ENCODE data around the gene SLC45A1.

SLC45A1 gene

DNA sequence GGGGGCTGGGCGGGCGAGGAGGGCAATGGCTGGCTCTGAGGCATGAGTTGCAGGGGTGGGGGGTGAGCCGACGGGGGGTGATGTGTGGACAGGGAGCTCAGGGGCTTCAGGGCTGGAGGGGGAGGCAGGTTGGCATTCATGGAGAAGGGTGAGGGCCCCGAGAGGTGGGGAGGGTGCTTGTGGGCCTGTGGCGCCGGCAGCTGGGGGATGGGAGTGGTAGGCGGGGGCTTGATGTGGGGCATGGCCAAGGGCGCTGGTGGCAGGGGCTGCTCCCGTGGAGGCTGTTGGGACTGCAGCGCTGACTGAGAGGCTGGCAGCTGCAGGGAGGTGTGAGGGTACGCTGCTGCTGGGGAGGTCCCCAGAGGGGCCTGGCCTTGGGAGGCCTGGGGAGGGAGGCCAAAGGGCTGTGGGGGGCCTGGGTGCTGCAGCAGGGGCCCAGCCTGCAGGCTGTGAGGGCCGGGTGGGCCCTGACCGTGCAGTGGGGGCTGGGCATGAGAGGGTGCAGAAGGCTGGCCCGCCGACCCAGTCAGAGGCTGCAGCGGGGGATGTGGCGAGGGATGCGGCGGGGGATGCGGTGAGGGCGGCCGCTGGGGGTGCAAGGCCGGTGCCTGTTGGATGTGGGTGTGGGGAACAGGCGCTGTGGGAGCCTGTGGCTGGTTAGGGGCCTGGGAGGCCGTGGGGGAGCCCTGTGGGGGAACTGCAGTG lies 42.7 kb downstream of the SLC45A1 start:
- TF ChIP-seq, protein P1, sequence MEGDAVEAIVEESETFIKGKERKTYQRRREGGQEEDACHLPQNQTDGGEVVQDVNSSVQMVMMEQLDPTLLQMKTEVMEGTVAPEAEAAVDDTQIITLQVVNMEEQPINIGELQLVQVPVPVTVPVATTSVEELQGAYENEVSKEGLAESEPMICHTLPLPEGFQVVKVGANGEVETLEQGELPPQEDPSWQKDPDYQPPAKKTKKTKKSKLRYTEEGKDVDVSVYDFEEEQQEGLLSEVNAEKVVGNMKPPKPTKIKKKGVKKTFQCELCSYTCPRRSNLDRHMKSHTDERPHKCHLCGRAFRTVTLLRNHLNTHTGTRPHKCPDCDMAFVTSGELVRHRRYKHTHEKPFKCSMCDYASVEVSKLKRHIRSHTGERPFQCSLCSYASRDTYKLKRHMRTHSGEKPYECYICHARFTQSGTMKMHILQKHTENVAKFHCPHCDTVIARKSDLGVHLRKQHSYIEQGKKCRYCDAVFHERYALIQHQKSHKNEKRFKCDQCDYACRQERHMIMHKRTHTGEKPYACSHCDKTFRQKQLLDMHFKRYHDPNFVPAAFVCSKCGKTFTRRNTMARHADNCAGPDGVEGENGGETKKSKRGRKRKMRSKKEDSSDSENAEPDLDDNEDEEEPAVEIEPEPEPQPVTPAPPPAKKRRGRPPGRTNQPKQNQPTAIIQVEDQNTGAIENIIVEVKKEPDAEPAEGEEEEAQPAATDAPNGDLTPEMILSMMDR (IDR thresholded peaks at IDR 0.05; ENCODE audit: control insufficient read depth, insufficient read depth, low read depth, low read length, missing control alignments) = no peak
- no peak overlapping the region for H3K4me3 ChIP-seq (ENCODE audit: control insufficient read depth, low read depth, low read length)
- DNase-seq (ENCODE audit: low read depth) = no peak

DNA sequence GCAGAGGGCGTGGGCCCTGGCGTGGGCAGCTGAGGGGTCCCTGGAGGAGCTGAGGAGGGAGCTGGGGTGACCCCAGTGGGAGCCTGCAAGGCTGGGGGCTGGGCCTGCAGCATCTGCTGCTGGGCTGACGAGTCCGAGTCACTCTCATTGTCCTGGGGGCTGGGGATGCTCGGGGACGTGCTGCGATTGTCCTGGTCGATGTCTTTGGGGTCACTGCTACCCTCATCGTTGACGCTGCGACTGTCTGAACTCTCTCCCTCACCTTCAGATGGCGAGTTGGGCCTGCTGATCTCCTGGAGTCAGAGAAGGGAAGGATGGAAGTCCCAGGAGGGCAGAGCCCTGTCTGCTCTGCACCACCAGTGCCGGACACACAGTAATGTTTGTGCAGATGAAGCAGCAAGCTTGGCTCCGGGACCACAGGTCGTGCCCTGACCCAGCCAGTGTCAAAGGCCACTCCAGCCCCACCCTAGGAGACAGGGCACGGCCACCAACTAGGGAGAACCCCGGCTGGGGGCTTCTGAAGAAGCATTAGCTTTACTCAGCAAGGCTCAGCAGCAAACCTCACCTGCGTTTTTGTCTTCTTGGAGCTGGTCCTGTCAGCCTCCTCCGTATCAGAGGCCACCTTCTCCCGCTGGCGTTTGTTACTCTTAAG lies 43.4 kb downstream of the SLC45A1 start:
- no peak for DNase-seq (ENCODE audit: low read depth)
- H3K4me3 ChIP-seq (ENCODE audit: control insufficient read depth, low read depth, low read length) = no peak overlapping the region
- TF ChIP-seq, protein P1 (IDR thresholded peaks at IDR 0.05; ENCODE audit: control insufficient read depth, insufficient read depth, low read depth, low read length, missing control alignments) = no peak

DNA sequence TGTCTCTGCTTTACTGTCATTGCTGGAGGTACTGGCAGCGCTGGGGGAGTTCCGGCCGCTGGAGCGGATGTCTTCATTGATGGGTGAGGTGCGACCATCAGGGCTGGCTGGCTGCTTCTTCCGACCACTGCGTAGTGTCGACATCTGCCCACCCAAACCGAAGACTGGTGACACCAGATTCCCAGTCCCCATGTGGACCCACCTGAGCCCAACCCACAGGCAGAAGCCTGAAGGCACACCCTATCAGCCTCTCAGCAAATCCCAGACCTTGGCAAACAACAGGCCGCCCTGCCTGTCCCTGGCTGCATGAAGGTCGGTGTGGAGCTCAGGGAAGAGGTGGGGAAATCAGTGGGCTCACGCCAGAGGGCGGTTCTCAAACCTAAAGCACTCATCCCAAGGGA lies 44.8 kb downstream of the SLC45A1 start:
- no peak overlapping the region for H3K4me3 ChIP-seq (ENCODE audit: control insufficient read depth, low read depth, low read length)
- TF ChIP-seq, protein P1 (IDR thresholded peaks at IDR 0.05; ENCODE audit: control insufficient read depth, insufficient read depth, low read depth, low read length, missing control alignments) = no peak
- no peak for DNase-seq (ENCODE audit: low read depth)

DNA sequence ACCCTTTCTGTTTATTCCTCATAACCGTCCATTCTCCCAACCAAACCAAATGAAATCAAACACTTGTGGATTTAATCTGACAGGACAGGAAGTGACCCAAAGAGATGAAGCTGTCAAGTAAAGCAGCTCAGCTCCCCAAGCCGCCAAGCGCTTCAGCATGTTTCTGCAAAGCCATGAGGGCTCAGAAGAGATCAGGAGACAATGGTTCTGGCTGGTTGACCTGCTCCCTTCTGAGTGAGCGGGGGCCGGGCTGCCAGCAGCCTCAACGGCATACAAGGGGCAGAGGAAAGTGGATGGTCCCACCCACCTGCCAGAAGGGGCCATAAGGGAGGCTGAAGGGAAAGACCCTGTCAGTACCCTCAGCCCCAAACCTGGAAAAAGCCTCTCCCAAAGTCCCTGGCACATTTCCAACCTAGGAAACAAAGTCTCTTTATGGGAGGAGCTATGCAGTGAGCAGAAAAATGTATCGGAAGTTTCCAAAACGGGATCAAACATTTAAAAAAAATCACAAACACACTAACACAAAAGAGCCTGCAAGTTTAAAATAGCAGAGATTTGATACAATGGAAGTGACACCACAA lies 45.4 kb downstream of the SLC45A1 start:
- TF ChIP-seq, protein P1 (IDR thresholded peaks at IDR 0.05; ENCODE audit: control insufficient read depth, insufficient read depth, low read depth, low read length, missing control alignments) = no peak
- H3K4me3 ChIP-seq (ENCODE audit: control insufficient read depth, low read depth, low read length) = no peak overlapping the region
- no peak for DNase-seq (ENCODE audit: low read depth)

DNA sequence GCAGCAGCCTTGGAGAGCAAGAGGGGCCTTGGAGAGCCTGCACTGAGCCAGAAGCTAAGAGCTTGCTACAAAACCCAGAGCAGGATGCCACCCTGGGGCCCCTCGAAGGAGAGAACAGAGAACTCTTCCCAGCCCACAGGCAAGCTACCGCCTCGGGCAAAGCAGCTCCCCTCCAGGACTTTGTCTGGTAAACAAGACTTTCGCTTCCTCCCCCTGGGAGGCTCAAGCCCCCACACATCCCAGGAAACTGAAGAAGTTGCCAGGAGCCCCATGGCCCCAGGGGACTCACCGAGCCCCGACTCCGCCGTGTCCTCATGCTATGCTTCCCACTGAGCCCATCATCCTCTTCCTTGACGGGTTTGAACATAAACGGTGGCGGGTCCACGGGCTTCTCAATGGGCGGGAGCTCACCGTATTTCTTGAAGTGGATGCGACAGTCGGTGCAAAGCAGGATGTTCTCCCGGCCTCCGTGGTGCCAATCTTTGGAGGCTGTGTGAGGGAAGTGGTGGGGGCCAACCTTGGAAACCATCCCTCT lies 45.9 kb downstream of the SLC45A1 start:
- no peak for DNase-seq (ENCODE audit: low read depth)
- H3K4me3 ChIP-seq (ENCODE audit: control insufficient read depth, low read depth, low read length) = no peak overlapping the region
- TF ChIP-seq, protein P1 (IDR thresholded peaks at IDR 0.05; ENCODE audit: control insufficient read depth, insufficient read depth, low read depth, low read length, missing control alignments) = no peak

DNA sequence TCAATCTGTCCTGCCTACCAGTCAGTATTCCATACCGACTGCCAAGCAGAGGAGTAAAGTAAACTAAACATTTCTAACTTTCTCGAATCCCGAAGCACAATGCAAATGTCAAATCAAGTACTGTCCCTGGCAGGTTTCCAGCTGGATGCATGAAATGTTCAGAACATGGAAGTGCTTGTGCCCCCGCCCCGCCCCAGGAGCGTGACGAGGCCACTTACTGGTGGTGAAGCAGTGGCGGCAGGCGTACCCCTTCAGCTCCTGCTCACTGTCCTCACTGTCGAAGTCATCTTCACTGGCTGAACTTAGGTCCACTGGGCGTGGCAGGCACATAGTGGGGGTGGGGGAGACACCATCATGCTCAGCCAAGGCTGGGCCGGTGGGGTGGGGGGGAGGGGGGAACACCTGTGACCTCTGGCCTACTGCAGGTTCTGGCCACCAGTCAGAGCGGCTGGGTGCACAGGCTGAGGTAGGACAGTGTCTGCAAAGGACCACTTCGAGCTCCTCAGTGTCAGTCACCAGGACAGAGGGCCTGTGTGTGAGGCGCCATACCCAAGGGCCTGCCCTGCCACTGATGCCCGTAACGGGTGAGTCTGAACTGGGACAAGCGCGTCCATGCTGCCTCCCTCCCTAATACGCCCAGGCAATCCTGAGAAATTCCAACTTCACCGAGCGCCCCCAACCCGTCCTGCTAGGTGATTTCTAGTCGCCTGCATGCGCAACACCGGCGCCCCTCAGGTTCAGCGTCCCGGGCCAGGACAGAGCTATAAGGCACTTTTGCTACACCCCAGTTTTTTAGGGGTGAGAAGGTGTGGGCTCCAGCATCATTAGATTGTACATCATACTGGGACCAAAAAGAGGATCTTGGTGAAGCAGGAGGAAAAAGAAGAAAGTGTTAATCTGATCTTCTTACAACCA lies 46.9 kb downstream of the SLC45A1 start:
- no peak for DNase-seq (ENCODE audit: low read depth)
- H3K4me3 ChIP-seq (ENCODE audit: control insufficient read depth, low read depth, low read length) = no peak overlapping the region
- TF ChIP-seq, protein P1 (IDR thresholded peaks at IDR 0.05; ENCODE audit: control insufficient read depth, insufficient read depth, low read depth, low read length, missing control alignments) = no peak

All from AG09309 (cell line).